Tibial nerve (tissue), 3 donors: ENCODE results near the gene GPI.

Experiments used
- POLR2A ChIP-seq, 2 donors: fragments of 450-650 bp; IDR thresholded peaks; one replicate each; pipeline ENCODE4 v1.6.1; 2017; ENCODE audit warnings: antibody characterized with exemption in 2 of 2, mild to moderate bottlenecking in 2 of 2, moderate library complexity in 2 of 2
- TF ChIP-seq, protein P1 (sequence below), 5 experiments: fragments of 200-600 bp in 3 of 5; fragments of 450-650 bp in 2 of 5; sonication (generic) in 3 of 5; IDR thresholded peaks; one replicate each; pipeline ENCODE4 v1.5.1; 2016 to 2019; ENCODE audit warnings: antibody characterized with exemption in 5 of 5, mild to moderate bottlenecking in 3 of 5, moderate library complexity in 2 of 5

DNA sequence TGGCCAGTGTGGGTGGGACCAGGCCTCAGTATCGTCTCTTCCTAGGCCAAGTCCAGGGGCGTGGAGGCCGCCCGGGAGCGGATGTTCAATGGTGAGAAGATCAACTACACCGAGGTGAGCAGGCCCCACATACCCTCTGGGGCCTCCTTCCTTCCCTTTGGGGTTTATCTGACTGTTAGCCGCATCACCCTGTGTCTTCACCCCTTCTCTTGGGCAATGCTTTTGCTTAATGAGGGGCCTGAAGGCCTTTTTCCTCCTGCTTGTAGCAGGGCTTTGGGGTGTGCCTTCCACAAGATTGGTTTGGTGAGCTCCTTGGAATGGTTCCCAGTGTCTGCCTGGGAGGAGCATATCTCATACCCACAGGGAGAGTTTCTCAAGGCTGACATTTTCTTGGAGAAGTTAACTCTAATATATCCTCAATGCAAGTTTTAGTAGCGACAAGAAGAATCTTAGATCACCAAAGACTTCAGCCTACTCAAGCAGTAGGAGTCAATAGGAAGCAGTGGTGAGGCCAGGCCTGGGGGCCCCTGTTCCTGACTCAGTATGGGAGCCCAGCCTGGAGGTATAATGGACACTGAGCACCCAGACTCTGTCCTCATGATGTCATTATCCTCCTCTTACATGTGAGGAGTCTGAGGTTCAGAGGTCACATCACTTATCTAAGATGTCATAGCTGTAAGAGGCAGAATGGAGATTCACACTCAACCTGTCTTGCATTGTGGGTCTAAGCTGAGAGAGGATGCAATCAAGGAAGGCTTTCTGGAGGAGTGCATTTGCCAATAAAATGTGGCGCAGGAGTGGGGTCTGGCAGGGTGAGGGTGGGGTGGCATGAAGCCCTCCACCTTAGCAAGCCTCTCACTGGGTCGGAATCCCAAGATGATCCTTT, 2.0 kb downstream of the GPI start:
- TF ChIP-seq, protein P1, sequence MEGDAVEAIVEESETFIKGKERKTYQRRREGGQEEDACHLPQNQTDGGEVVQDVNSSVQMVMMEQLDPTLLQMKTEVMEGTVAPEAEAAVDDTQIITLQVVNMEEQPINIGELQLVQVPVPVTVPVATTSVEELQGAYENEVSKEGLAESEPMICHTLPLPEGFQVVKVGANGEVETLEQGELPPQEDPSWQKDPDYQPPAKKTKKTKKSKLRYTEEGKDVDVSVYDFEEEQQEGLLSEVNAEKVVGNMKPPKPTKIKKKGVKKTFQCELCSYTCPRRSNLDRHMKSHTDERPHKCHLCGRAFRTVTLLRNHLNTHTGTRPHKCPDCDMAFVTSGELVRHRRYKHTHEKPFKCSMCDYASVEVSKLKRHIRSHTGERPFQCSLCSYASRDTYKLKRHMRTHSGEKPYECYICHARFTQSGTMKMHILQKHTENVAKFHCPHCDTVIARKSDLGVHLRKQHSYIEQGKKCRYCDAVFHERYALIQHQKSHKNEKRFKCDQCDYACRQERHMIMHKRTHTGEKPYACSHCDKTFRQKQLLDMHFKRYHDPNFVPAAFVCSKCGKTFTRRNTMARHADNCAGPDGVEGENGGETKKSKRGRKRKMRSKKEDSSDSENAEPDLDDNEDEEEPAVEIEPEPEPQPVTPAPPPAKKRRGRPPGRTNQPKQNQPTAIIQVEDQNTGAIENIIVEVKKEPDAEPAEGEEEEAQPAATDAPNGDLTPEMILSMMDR (IDR thresholded peaks at IDR 0.05), result no peak
- no peak for TF ChIP-seq POLR2A (IDR thresholded peaks at IDR 0.05)
